Left renal pelvis (tissue), 4 donors: ENCODE data around the gene ZHX3. TPM values are rescaled to one million over a fixed set of nuclear protein-coding genes. Genes with fewer than 3 reads are reported as not detected.
"Not testable (repeated sequence)": the region's sequence is repeated elsewhere in the genome, so short reads cannot be mapped to it uniquely, and the experiment has no call there.

Source experiments
- DNase-seq, 4 donors: peaks; one replicate each; pipeline ENCODE4 v3.0.0-alpha.2; 2013; ENCODE audit warnings: low read depth in 4 of 4, low spot score in 3 of 4
- polyA plus RNA-seq, 4 donors: library from polyadenylated mRNA; unstranded; fragments of 120-200 nt; gene quantifications; one replicate each; pipeline ENCODE4 v1.2.1, GENCODE V29; 2013; ENCODE audit not compliant: insufficient read length in 4 of 4

Gene ZHX3
- polyA plus RNA-seq, 4 donors, result 14.1 to 24.8 (median 22.6) TPM

DNA sequence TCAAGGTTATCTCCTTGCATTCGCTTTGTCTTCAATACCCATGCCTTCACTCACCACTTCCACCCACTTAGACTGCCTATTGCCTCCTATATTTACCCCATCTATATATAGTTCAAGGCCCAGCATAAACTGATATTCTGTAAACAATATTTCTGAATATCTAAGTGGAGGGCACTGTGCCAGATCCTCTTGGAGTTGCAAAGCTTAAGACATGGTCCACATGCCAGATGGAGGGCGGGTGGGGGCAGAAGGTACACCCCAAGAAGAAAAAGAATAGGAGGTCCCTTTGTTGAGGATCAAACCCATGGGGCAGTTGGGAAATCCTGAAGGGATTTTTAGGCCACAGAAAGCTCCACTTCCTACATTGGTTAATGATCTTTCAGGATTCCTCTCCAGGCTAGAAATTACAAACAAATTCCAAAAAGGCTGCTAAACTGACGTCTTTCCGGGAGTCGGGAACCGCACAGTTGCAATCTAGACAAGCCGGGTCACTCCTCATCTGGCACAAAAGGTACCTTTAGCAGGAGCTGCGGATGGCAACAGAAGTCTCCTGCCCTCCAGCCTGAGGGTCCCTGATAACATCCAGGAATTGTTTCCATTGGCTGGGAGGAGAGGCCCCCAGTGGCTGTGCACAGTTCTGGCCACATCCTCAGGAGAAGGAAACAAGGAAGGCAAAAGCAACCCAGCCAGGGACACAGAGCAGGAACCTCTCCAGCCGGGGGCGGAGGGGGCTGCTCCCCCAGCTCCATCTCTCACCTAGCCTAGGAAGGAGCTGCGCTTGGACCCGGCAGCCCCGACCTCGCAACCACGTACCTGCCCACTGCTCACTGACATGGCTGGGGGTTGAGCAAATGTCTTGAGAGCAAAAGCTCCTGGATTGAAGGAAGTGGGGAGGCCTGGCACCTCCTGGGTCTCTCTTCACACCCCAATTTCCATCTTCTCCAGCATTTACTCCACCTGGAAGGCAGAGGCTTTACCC lies 17.2 kb upstream of the ZHX3 start:
- no peak for DNase-seq

GRCh38 chr20:41334036-41334435 lies 16.5 kb upstream of the ZHX3 start:
- no peak for DNase-seq

GRCh38 chr20:41331731-41332130 lies 14.2 kb upstream of the ZHX3 start:
- no peak for DNase-seq

GRCh38 chr20:41330941-41331340 lies 13.4 kb upstream of the ZHX3 start:
- no peak for DNase-seq

GRCh38 chr20:41330343-41330720 lies 12.8 kb upstream of the ZHX3 start:
- no peak for DNase-seq

- peak in 1 of 4 donors; percentile 42 for DNase-seq
These were observed 12.2 kb upstream of the ZHX3 start for GRCh38 chr20:41329435-41330342.

GRCh38 chr20:41327178-41327577 lies 9.6 kb upstream of the ZHX3 start:
- no peak for DNase-seq

GRCh38 chr20:41320976-41321375 lies 3.4 kb upstream of the ZHX3 start:
- no peak for DNase-seq

GRCh38 chr20:41320441-41320840 lies 2.9 kb upstream of the ZHX3 start:
- no peak for DNase-seq

DNA sequence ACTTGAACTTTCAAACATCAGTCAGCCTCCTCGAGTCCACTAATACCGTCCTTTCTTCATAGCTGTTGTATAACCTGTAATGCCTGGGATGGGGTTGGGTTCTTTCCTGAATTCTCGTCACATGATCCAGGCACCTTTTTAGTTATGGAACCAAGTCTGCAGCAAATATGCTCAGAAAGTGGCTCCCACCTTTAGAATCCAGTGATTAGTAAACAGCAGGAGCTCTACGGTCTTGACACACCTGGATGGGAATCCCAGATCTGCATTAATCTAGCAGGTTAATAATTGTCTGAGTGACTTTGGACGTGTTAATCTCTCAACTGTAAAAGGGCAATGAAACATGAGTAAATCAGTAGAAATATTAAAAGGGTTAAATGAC lies 729 bp upstream of the ZHX3 start:
- DNase-seq, result no peak

- no peak for DNase-seq
These were observed 657 bp downstream of the ZHX3 start for GRCh38 chr20:41316602-41317545.

GRCh38 chr20:41316051-41316450 lies 1.5 kb downstream of the ZHX3 start:
- no peak for DNase-seq

- DNase-seq, result no peak
These were observed 3.1 kb downstream of the ZHX3 start for GRCh38 chr20:41314386-41314785.

- DNase-seq, result not testable (repeated sequence)
These were observed 5.5 kb downstream of the ZHX3 start for GRCh38 chr20:41312009-41312408.

GRCh38 chr20:41309817-41310216 lies 7.7 kb downstream of the ZHX3 start:
- DNase-seq, result no peak

DNA sequence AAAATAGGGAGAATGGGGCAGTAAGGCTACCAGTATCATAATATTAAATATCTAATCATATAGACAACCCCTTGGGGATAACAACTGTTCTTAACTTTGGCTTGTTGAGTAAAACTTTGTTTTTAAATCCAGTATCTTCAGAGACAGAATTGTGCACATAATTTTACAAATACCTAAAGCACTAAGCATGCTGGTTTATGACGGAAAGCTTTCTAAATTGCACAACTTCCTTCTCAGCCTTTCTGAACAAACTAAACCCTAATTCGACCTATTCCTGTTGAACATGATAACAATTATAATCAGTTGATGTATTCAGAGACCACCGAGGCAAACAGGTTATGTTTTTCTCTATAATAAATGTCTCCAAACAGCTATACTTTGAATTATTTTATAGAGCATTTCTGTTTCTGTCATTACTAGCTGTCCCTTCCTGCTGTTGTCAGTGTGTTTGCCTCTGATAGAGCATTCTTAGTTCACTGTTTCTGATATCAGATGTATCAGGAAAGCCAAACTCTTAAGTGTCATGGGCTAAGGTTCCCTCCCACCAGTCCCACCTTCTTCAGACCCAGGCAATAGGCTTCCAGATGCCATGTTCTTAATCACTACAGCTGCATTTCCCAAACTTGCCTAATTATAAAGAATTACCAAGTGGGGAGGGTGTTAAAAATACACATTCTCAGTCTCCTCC lies 8.7 kb downstream of the ZHX3 start:
- no peak for DNase-seq

DNA sequence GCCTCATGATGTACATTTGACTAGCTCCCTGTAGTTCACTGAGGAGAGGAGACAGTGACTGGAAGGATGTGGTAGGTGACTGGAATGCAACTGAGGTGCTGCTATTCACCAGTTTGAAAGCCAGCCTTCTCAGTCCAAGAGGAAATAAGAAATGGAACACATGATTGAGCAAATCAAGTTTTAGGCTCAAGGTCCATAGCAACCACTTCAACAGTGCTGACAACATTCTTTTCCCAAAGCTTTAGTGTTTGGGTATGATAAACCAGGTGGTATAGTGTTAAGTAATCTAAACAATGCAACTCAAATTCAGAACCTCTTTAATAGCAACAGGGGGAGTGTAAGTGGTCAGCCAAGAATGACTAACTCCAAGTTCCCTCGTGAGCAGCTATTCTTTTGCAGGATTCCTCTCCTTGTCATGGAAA lies 9.2 kb downstream of the ZHX3 start:
- no peak for DNase-seq

DNA sequence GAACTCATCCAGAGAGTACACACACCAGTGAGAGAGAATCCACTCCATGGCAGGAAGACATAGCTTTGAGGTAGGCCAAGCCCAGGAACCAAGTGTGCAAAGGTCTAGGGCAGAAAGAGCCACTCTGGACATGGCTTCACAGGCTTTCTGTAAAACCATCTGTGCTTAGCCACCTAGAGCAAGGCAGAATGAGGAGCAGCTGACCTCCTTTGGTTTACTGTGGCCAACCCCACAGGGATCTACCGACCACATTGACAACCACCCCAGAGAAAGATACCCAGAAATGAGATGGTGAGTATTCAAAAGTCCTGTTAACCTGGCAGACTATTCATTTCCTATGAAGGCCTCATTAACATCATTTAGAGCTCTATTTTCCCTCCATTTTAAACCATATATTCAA lies 10.5 kb downstream of the ZHX3 start:
- DNase-seq, result no peak

DNA sequence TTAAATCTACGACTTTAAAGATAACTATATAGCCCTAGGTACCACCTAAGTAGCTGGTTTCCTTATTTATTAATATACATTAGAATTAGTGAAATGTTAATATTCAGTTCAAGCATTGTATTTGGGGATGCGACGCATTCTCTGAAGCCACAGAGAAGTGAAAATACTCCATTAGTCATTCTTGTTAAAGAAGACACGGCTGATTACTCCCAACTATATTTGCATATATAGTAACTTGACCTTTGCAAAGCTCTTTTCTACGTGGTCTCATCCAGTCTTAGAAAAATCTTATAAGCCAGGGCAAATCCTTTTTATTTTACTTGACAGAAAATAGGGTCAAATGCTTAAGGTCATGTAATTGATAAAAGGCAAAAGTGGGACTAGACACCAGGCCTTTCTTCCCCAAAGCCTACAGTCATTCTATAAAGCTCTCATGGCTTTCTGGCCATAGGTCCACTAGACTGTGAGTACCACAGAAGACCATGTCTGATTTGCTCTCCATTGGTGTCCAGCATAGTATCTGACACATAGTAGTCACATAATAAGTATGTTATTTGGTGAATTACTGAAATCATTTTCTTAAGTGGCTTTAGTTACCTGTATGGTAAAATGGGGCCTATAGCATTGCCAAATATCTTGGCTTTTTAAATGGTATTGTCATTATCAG lies 11.3 kb downstream of the ZHX3 start:
- no peak for DNase-seq
